Jurkat, Clone E6-1 (cell line): ENCODE data around the gene CDK15. TPM values are rescaled to one million over a fixed set of nuclear protein-coding genes. Genes with fewer than 3 reads are reported as not detected.
"Not testable (repeated sequence)": the region's sequence is repeated elsewhere in the genome, so short reads cannot be mapped to it uniquely, and the experiment has no call there.

Experiments used
- DNase-seq: peaks from one replicate; pipeline ENCODE4 v3.0.0-alpha.2; 2011; ENCODE audit warnings: low read depth, low spot score
- H3K4me3 ChIP-seq: 2 replicates; pipeline ENCODE4 v1.5.1; 2011; ENCODE audit warnings: mild to moderate bottlenecking, low read length, control low read depth, moderate library complexity
- polyA plus RNA-seq: library from polyadenylated mRNA; unstranded; fragments of >200 nt; gene quantifications from one replicate; pipeline ENCODE4 v1.2.1, GENCODE V29; 2012; ENCODE audit warnings: missing spikeins; ENCODE audit not compliant: insufficient read length, insufficient read depth

The CDK15 gene
- polyA plus RNA-seq: not detected

GRCh38 chr2:201806442-201807170 is at the start of gene CDK15:
Gene CDK15, plus strand, starts transcription at chr2:201806537. Its CDS starts 128 bp downstream, at chr2:201806665.
- no peak for DNase-seq
- H3K4me3 ChIP-seq: no peak within 1 kb of the TSS

GRCh38 chr2:201758234-201758633 is 48.1 kb upstream of the CDK15 start:
- no peak for DNase-seq
- no peak overlapping the region for H3K4me3 ChIP-seq

- no peak for DNase-seq
- no peak overlapping the region for H3K4me3 ChIP-seq
These were observed 47.5 kb upstream of the CDK15 start for GRCh38 chr2:201758873-201759272.

DNA sequence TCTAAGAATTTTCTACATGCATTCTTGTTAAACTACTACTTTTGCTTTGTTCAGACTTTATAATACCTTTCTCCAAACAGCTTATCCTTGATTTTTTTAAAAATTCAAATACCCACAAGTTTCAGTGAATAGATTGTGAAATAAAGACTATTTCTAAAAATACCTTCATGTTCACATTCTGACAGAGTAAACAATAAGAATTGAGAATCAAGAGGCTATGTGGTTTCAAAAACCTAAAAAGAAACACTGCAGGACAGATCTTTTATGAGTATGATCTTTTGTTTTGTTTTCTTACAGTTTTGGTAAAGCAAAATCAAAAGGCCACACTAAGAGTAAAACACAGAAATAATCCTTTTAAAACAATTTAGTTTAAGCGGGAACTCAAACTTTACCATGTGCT is 46.8 kb upstream of the CDK15 start:
- H3K4me3 ChIP-seq: no peak overlapping the region
- DNase-seq: no peak

DNA sequence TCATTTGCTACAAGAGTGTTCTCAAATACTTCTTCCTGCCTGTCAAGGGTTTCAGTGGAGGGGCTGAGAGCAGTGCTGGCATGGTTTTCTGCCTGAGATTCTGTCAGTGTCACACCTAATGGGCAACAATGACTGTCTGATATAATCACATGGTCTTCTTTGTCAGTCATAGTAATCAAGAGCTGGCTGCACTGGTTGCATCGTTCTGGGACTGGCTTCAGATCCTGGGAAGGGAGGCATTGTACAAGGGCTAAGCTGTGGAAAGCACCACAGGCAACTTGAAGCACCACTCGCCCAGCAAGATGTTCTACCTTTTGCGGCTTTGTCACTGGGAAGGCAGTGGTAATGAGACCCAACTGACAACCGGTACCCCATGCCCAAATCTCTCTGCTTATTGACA is 45.2 kb upstream of the CDK15 start:
- no peak overlapping the region for H3K4me3 ChIP-seq
- DNase-seq: no peak

DNA sequence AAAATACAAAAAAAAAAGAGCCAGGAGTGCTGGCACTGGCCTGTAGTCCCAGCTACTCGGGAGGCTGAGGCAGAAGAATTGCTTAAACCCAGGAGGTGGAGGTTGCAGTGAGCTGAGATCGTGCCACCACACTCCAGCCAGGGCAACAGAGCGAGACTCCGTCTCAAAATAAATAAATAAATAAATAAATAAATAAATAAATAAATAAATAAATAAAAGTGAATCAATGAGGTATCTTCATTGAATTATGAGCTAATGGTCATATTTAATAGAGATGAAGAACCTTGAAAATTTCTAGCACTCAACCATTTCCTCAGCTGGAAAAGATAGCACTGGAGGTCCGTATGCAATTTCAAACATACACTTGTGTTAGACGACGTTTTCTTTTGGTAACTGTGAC is 41.9 kb upstream of the CDK15 start:
- H3K4me3 ChIP-seq, DNase-seq: not testable (repeated sequence)

DNA sequence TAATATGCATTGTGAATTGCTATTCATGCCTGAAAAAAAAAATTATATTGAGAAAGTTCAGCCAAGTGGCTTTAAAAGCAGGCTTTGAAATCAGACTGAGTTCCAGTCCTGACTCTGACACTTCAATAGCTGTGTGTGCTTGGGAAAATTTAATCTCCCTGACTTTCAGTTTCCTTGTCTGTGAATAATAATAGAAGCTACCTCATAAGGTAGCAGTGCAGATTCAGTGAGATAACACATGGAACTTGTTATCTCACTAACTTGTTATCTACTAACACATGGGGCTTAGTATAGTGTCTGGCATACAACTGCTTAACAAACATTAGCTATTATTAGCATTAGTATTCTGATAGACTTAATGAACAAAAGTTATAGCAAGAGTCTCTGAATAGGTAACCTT is 40.5 kb upstream of the CDK15 start:
- no peak for DNase-seq

GRCh38 chr2:201768918-201769317 is 37.4 kb upstream of the CDK15 start:
- no peak overlapping the region for H3K4me3 ChIP-seq
- no peak for DNase-seq

More for the DNA sequence above, 40.5 kb upstream of the CDK15 start:
- H3K4me3 ChIP-seq: no peak overlapping the region

GRCh38 chr2:201769666-201770373 is 36.5 kb upstream of the CDK15 start:
- no peak for DNase-seq
- no peak overlapping the region for H3K4me3 ChIP-seq

DNA sequence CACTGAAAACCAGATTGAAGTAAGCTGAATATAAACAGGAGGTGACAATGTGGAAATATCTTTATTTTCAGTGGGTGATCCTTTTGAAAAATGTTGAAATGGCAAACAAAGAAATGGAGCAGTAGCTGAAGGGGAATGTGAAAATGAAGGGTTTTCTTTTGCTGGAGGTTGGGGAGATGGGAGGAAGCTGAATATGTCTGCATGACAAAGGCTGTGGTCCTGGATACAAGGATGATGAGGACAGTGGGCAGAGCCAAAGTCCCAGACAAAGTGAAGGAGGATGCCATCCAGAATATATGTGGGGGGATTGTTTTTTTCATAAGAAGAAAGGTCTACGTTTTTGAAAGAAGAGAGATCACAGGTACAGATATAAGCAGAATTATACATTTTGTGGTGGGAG is 32.3 kb upstream of the CDK15 start:
- DNase-seq: no peak
- H3K4me3 ChIP-seq: no peak overlapping the region

DNA sequence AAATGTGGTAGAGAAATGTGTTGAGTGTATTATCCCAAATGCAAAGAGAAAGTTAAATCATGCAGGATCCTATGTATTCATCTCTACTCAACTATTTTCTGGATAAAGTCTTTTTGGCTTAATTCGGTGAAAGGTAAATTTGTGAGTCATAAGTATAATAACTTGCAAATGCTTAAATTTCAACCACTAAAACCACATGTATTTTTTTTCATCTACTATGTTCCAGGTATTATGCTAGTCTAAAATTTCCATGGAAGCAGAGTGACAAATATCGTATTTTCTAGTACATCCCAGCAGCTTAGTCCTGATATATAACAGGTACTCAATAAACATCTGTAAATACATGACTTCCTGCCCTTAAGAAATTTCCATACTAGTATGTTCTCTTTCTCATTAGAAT is 31.8 kb upstream of the CDK15 start:
- no peak overlapping the region for H3K4me3 ChIP-seq
- DNase-seq: no peak

GRCh38 chr2:201775326-201775725 is 31.0 kb upstream of the CDK15 start:
- H3K4me3 ChIP-seq: no peak overlapping the region
- no peak for DNase-seq

- no peak for DNase-seq
- H3K4me3 ChIP-seq: no peak overlapping the region
These were observed 29.3 kb upstream of the CDK15 start for GRCh38 chr2:201777043-201777442.

DNA sequence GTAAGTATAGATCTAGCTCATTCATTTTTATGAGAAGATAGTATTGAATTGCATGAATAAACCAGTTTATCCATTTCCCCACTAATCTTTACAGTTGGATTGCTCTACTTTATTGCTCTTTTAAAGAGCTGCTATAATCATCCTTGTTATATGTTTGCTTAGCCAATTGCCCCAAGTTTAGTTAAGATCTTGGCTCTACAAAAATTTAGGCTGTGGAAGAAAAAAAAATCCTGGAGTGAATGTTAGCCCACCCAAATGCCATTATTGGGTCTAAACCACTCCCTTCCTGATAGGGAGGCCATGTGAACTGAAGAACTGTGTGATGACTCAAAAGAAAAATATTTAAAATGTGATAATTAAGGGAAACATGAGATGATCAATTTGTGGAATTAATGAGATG is 28.5 kb upstream of the CDK15 start:
- no peak for DNase-seq
- H3K4me3 ChIP-seq: no peak overlapping the region

DNA sequence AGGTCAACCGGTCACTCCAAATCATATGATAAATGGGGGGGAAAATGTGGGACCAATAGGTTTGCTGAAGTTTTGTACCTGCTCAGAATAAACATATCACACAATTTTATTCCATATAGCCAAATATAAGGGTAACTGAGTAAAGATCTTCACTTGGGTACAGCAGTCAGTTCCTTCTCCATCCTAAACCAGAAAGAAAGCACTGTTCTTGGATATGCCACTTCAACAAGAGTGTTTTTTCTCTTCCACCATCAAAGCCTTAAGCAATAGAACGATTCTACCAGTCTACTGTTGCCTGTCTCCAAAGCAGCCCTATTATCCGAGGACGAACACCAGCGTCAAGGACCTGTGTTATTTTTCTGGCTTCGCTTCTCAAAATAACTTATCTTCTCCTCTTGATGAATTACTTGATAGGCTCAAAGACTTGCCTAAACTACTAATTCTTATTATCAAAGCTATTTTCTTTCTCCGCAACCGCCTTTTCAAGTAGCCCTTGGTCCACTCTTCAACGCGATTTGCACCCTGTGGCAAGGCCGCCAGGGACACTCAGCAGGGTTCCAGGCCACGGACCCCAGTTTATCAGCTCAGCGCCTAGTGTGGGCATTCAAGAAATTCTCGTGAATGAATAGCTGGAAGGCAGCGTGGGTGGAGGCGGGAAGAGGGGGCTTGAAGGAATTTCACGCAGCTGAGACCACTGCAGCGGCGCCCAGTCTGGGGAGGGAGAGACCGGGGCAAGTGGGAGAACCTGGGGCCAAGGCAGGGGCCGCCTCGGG is 26.2 kb upstream of the CDK15 start:
- DNase-seq: no peak
- peak overlapping the region; percentile 91 for H3K4me3 ChIP-seq

DNA sequence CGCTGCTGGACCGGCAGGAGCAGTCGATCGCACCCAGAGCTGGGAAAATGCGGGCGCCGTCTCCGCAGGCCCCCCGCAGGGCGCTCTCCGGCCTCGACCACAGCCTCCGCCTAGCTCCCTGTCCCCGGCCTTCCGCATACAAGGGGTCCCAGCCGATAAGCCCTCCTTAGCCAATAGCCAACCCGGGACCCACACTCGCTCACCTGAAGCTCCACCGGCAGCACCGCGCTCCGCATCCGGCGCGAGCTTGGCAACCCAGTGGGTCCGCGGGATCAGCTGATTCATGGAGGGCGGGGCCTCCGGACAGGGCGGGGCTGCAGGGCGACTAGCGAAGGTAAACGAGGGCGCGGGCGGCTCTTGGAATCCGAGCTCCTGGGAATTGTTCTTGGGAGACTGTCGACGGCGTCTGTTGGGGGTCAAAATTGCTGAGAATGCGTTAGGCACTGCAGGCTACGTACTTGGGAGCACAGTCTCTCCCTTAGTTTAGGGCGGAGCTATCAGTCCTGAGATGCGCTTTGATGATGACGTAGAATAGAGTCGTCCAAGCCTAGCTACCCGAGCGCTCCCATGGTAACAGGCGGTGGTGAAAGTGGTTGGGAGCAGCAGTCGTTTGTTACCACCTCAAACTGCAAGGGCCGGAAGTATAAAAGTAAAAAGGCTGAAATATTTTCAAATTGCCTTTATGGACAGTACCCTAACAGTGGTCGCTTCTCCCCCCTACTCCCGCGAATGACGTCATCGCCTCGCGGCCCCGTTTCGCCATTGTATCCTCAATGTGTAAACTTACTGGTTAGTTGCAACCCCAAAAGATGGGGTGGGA is 25.5 kb upstream of the CDK15 start, which contains the start of gene ALS2:
ALS2 (minus strand) TSS at position 260 of the 820 bp plus-strand sequence. CDS start 12,048 bp downstream, outside the sequence.
- DNase-seq: peak; percentile 95
- peak within 1 kb of the TSS; percentile 91 for H3K4me3 ChIP-seq

- peak overlapping the region; percentile 91 for H3K4me3 ChIP-seq
- DNase-seq: no peak
These were observed 24.7 kb upstream of the CDK15 start for GRCh38 chr2:201781557-201782051.

GRCh38 chr2:201784563-201784962 is 21.8 kb upstream of the CDK15 start:
- no peak overlapping the region for H3K4me3 ChIP-seq
- DNase-seq: no peak

DNA sequence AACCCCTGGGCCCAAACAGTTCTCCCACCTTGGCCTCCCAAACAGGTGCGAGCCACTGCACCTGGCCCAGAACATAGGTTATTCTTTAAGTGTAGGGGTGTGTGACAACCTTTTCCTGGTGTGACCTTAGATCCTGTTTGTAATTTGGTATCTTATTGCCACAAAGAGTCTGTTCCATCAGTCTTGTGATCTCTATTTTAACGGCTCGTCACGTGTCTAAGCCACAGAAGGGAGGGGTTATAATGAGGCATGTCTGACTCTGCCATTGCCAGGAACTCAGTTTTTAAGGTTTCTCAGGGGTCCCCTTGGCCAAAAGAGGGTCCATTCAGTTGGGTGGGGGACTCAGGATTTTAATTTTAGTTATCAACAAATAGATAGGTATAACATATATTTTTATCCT is 21.2 kb upstream of the CDK15 start:
- DNase-seq: peak; percentile 62
- no peak overlapping the region for H3K4me3 ChIP-seq
